ENCODE results near the gene VPS37C. TPM values are rescaled to one million over a fixed set of nuclear protein-coding genes. Genes with fewer than 3 reads are reported as not detected.
A peak's percentile ranks its signal among the peaks of the same experiment; 100 is the strongest.
"Not testable (repeated sequence)": the region's sequence is repeated elsewhere in the genome, so short reads cannot be mapped to it uniquely, and the experiment has no call there.

VPS37C gene
- 27.1 and 29.0 TPM in 2 replicates for total RNA-seq (2021)
- Bru-seq, nascent RNA, result percentile 82 among the genes with signal in this experiment
- percentile 80 among the genes with signal in this experiment for BruChase-seq, experiment 1, labeled RNA remaining after a 2-hour chase
- BruChase-seq, experiment 2, labeled RNA remaining after a 6-hour chase, result percentile 78 among the genes with signal in this experiment
- long read RNA-seq, transcript VPS37C-201 (5 exons, 2,865 nt), result major isoform, 19 of 28 reads
- long read RNA-seq, partial matches to known transcripts, result 1 of 28 reads
- long read RNA-seq, other reads (novel, unspliced or antisense), result 7 of 28 reads

- CTCF ChIA-PET, result interaction anchor here (0.5 to 0.6 kb wide), 2 partner anchors 100 to 174 kb away, joined by 3 to 10 read pairs; no protein-coding TSS in a partner anchor
- BruUV-seq (replicated peaks), result no TSS peak
- H3K4me3 ChIP-seq, result peak within 1 kb of the TSS; percentile 66
- H4K20me1 ChIP-seq (ENCODE audit: insufficient read depth), result no peaks in the 10 kb centered on the region
- H3K36me3 ChIP-seq (ENCODE audit: low read depth), result peaks cover 13% of the 10 kb centered on the region
- peaks cover 67% of the 10 kb centered on the region for H3K4me1 ChIP-seq (replicated peaks; ENCODE audit: insufficient read depth)
- POLR2A ChIA-PET (ENCODE audit: unreplicated experiment), result interaction anchor here (0.6 kb wide), 3 partner anchors 199 to 256 kb away, joined by 3 to 4 read pairs (median 4); no protein-coding TSS in a partner anchor
- peaks cover 32% of the 10 kb centered on the region for H3K79me2 ChIP-seq (ENCODE audit: low read depth)
- peak within 1 kb of the TSS; percentile 61 for H2AFZ ChIP-seq
- peaks cover 52% of the 10 kb centered on the region for H3F3A ChIP-seq (ENCODE audit: insufficient read depth, low read depth)
- H3K9me3 ChIP-seq (ENCODE audit: insufficient read depth, low read depth), result peaks cover 6% of the 10 kb centered on the region; the same call in 1 of the 2 replicates
- no peaks in the 10 kb centered on the region for H3K9me2 ChIP-seq (ENCODE audit: insufficient read depth)
- H3K27me3 ChIP-seq (ENCODE audit: insufficient read depth, low read depth), result no peaks in the 10 kb centered on the region
- TF ChIP-seq CTCF (conservative IDR thresholded peaks at IDR 0.05) (no peak; the same call in 1 of the 2 replicates), EZH2 (IDR thresholded peaks at IDR 0.05; ENCODE audit: low read depth) (no peak)
- peak within 1 kb of the TSS; percentile 81 for H3K27ac ChIP-seq
- intact Hi-C loops (cut with micrococcal nuclease; ENCODE audit: unreplicated experiment), result loop anchor here (5.0 kb wide), 1 partner anchor 84 kb away; no protein-coding TSS in a partner anchor
- peak within 1 kb of the TSS; percentile 94 for H3K4me2 ChIP-seq
- peak; percentile 76 to 96 for DNase-seq
Measured at GRCh38 chr11:61161190-61162091, at the start of gene VPS37C. Gene VPS37C, minus strand, starts transcription at chr11:61161426. Its CDS starts 22,597 bp downstream, at chr11:61138829.

GRCh38 chr11:61210629-61211028, 49.4 kb upstream of the VPS37C start:
- BruUV-seq (replicated peaks); CTCF ChIA-PET; H3K36me3 ChIP-seq (ENCODE audit: low read depth); POLR2A ChIA-PET (ENCODE audit: unreplicated experiment); H3K9me3 ChIP-seq (ENCODE audit: insufficient read depth, low read depth); H3K27me3 ChIP-seq (ENCODE audit: insufficient read depth, low read depth); H3K9me2 ChIP-seq (ENCODE audit: insufficient read depth); H3K4me3 ChIP-seq; H3K27ac ChIP-seq; DNase-seq; intact Hi-C loops (cut with micrococcal nuclease; ENCODE audit: unreplicated experiment); H3K79me2 ChIP-seq (ENCODE audit: low read depth); H3K4me2 ChIP-seq; H3K4me1 ChIP-seq (replicated peaks; ENCODE audit: insufficient read depth); H4K20me1 ChIP-seq (ENCODE audit: insufficient read depth); H2AFZ ChIP-seq; H3F3A ChIP-seq (ENCODE audit: insufficient read depth, low read depth): not testable (repeated sequence)

- H3K27ac ChIP-seq; H2AFZ ChIP-seq; POLR2A ChIA-PET (ENCODE audit: unreplicated experiment); intact Hi-C loops (cut with micrococcal nuclease; ENCODE audit: unreplicated experiment); CTCF ChIA-PET; H4K20me1 ChIP-seq (ENCODE audit: insufficient read depth); H3K4me1 ChIP-seq (replicated peaks; ENCODE audit: insufficient read depth); DNase-seq; H3K79me2 ChIP-seq (ENCODE audit: low read depth); H3K4me2 ChIP-seq; H3F3A ChIP-seq (ENCODE audit: insufficient read depth, low read depth); H3K4me3 ChIP-seq; H3K9me3 ChIP-seq (ENCODE audit: insufficient read depth, low read depth); H3K9me2 ChIP-seq (ENCODE audit: insufficient read depth); H3K36me3 ChIP-seq (ENCODE audit: low read depth); BruUV-seq (replicated peaks): not testable (repeated sequence)
- H3K27me3 ChIP-seq (ENCODE audit: insufficient read depth, low read depth), result peaks cover 26% of the 10 kb centered on the region
Measured at GRCh38 chr11:61207636-61208310, 46.5 kb upstream of the VPS37C start.

- DNase-seq; CTCF ChIA-PET; H3K36me3 ChIP-seq (ENCODE audit: low read depth); H3K4me2 ChIP-seq; H4K20me1 ChIP-seq (ENCODE audit: insufficient read depth); H3K9me2 ChIP-seq (ENCODE audit: insufficient read depth); POLR2A ChIA-PET (ENCODE audit: unreplicated experiment); intact Hi-C loops (cut with micrococcal nuclease; ENCODE audit: unreplicated experiment); H3K4me1 ChIP-seq (replicated peaks; ENCODE audit: insufficient read depth); H3K79me2 ChIP-seq (ENCODE audit: low read depth); H3K9me3 ChIP-seq (ENCODE audit: insufficient read depth, low read depth); H3K4me3 ChIP-seq; H3K27ac ChIP-seq; H2AFZ ChIP-seq; BruUV-seq (replicated peaks); H3F3A ChIP-seq (ENCODE audit: insufficient read depth, low read depth): not testable (repeated sequence)
- peaks cover 48% of the 10 kb centered on the region for H3K27me3 ChIP-seq (ENCODE audit: insufficient read depth, low read depth)
Measured at GRCh38 chr11:61204502-61205059, 43.4 kb upstream of the VPS37C start.

- H3F3A ChIP-seq (ENCODE audit: insufficient read depth, low read depth); intact Hi-C loops (cut with micrococcal nuclease; ENCODE audit: unreplicated experiment); H3K4me1 ChIP-seq (replicated peaks; ENCODE audit: insufficient read depth); H3K9me3 ChIP-seq (ENCODE audit: insufficient read depth, low read depth); H3K4me3 ChIP-seq; H3K27ac ChIP-seq; H4K20me1 ChIP-seq (ENCODE audit: insufficient read depth); H3K4me2 ChIP-seq; POLR2A ChIA-PET (ENCODE audit: unreplicated experiment); BruUV-seq (replicated peaks); DNase-seq; CTCF ChIA-PET; H3K36me3 ChIP-seq (ENCODE audit: low read depth); H2AFZ ChIP-seq; H3K9me2 ChIP-seq (ENCODE audit: insufficient read depth); H3K79me2 ChIP-seq (ENCODE audit: low read depth): not testable (repeated sequence)
- H3K27me3 ChIP-seq (ENCODE audit: insufficient read depth, low read depth), result peaks cover 55% of the 10 kb centered on the region
Measured at GRCh38 chr11:61203873-61204272, 42.6 kb upstream of the VPS37C start.

Data from PC-9 (cell line).